HepG2 (cell line): ENCODE results near the gene BIRC3. TPM values are rescaled to one million over a fixed set of nuclear protein-coding genes. Genes with fewer than 3 reads are reported as not detected.
A peak's percentile ranks its signal among the peaks of the same experiment; 100 is the strongest.

Experiments
- ELF3 ChIP-seq: IDR thresholded peaks from 2 replicates; pipeline ENCODE4 v1.6.1; 2016; ENCODE audit warnings: missing genetic modification reagents, missing compliant biosample characterization
- NFRKB ChIP-seq: fragments of 450-650 bp; IDR thresholded peaks from 2 replicates; pipeline ENCODE4 v1.6.1; 2017
- NR2F2 ChIP-seq: IDR thresholded peaks from 2 replicates; pipeline ENCODE4 v1.6.1; 2012; ENCODE audit warnings: low read depth, inconsistent platforms, borderline replicate concordance
- RXRB ChIP-seq: IDR thresholded peaks from 2 replicates; pipeline ENCODE4 v1.6.1; 2016; ENCODE audit warnings: borderline replicate concordance, missing genetic modification reagents, missing compliant biosample characterization
- SAP130 ChIP-seq: IDR thresholded peaks from 2 replicates; pipeline ENCODE4 v1.6.1; 2016; ENCODE audit warnings: low read depth
- TBX2 ChIP-seq: sonication (generic); formaldehyde crosslinking; IDR thresholded peaks from 2 replicates; pipeline ENCODE4 v1.5.0; 2020; ENCODE audit warnings: missing genetic modification reagents, mild to moderate bottlenecking, borderline replicate concordance
- YEATS4 ChIP-seq: sonication (generic); formaldehyde crosslinking; IDR thresholded peaks from 2 replicates; pipeline ENCODE4 v1.4.0; 2020; ENCODE audit warnings: missing genetic modification reagents, borderline replicate concordance
- ZBTB38 ChIP-seq: sonication (generic); formaldehyde crosslinking; IDR thresholded peaks from 2 replicates; pipeline ENCODE4 v1.5.1; 2020; ENCODE audit warnings: mild to moderate bottlenecking, missing genetic modification reagents
- ZNF614 ChIP-seq: IDR thresholded peaks from 2 replicates; pipeline ENCODE4 v1.6.1; 2018; ENCODE audit warnings: missing biosample characterization, missing genetic modification reagents, inconsistent platforms, borderline replicate concordance
- ZNF816 ChIP-seq: sonication (generic); formaldehyde crosslinking; IDR thresholded peaks from 2 replicates; pipeline ENCODE4 v1.8.0; 2022; ENCODE audit warnings: missing genetic modification reagents, mild to moderate bottlenecking, borderline replicate concordance
- ZNF841 ChIP-seq: sonication (generic); formaldehyde crosslinking; IDR thresholded peaks from 2 replicates; pipeline ENCODE4 v1.8.1; 2023; ENCODE audit warnings: missing genetic modification reagents, borderline replicate concordance
- polyA plus RNA-seq, 8 experiments: library from polyadenylated mRNA; depleted of rRNA in 3 of 8; stranded (reverse) in 7 of 8; unstranded in 1 of 8; fragments of >200 nt; fragmentation: Illumina TruSeq in 4 of 8; extraction: Trizol in 4 of 8; gene quantifications; 2 replicates each; pipeline versions ENCODE4 v1.2.1 to v1.2.3, GENCODE V29; 2011 to 2016; ENCODE audit warnings: low read depth in 4 of 8, missing spikeins in 1 of 8, mixed read lengths in 1 of 8; ENCODE audit not compliant: insufficient read depth in 1 of 8
- total RNA-seq, 5 experiments: library from RNA; depleted of rRNA; stranded (reverse); fragments of >200 nt; fragmentation: Illumina TruSeq; extraction: Trizol; gene quantifications; 2 replicates each; pipeline ENCODE4 v1.2.3, GENCODE V29; 2016; ENCODE audit warnings: low read depth in 1 of 5
- TF ChIP-seq, protein P1 (sequence below): sonication (generic); formaldehyde crosslinking; IDR thresholded peaks from 2 replicates; pipeline ENCODE4 v1.4.0; 2020; ENCODE audit warnings: missing genetic modification reagents
- TF ChIP-seq, protein P2 (sequence below): sonication (generic); formaldehyde crosslinking; IDR thresholded peaks from 2 replicates; pipeline ENCODE4 v1.5.0; 2020; ENCODE audit warnings: mild to moderate bottlenecking, missing genetic modification reagents, borderline replicate concordance
- TF ChIP-seq, protein P3 (sequence below): sonication (generic); formaldehyde crosslinking; IDR thresholded peaks from 2 replicates; pipeline ENCODE4 v1.4.0; 2020; ENCODE audit warnings: missing genetic modification reagents
- TF ChIP-seq, protein P4 (sequence below): sonication (generic); formaldehyde crosslinking; IDR thresholded peaks from 2 replicates; pipeline ENCODE4 v1.4.0; 2020; ENCODE audit warnings: mild to moderate bottlenecking, missing genetic modification reagents

The BIRC3 gene
- total and polyA plus RNA-seq, 2 of the 13 experiments (the other 11 are each of a cell fraction or from before 2014, with no cell fraction given), result 0.41 to 4.2 TPM

DNA sequence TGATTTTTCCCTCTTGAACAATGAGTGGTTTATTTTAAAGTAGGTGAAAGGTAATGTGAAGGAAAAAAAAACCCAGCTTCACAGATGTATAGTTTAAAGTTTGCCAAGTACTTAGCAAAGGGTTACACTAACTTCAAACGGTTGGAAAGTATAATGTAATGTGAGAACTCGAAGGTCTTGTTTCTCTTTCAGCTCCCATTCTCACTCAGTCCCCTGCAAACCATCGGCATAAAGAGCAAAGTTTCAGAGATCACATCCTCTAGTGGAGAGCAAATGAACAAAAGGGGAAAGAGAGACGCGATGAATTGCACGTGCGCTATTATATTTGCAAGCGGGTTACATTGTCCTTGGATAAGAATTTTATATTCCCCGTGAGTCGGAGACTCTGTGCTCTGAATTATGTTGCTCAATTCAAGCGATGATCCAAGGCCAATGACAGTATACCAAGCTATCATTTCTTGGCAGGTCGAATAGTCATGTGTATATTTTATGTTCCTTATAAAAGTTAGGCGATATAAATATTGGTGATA, 37.6 kb upstream of the BIRC3 start (continued):
- TF ChIP-seq, protein P1, sequence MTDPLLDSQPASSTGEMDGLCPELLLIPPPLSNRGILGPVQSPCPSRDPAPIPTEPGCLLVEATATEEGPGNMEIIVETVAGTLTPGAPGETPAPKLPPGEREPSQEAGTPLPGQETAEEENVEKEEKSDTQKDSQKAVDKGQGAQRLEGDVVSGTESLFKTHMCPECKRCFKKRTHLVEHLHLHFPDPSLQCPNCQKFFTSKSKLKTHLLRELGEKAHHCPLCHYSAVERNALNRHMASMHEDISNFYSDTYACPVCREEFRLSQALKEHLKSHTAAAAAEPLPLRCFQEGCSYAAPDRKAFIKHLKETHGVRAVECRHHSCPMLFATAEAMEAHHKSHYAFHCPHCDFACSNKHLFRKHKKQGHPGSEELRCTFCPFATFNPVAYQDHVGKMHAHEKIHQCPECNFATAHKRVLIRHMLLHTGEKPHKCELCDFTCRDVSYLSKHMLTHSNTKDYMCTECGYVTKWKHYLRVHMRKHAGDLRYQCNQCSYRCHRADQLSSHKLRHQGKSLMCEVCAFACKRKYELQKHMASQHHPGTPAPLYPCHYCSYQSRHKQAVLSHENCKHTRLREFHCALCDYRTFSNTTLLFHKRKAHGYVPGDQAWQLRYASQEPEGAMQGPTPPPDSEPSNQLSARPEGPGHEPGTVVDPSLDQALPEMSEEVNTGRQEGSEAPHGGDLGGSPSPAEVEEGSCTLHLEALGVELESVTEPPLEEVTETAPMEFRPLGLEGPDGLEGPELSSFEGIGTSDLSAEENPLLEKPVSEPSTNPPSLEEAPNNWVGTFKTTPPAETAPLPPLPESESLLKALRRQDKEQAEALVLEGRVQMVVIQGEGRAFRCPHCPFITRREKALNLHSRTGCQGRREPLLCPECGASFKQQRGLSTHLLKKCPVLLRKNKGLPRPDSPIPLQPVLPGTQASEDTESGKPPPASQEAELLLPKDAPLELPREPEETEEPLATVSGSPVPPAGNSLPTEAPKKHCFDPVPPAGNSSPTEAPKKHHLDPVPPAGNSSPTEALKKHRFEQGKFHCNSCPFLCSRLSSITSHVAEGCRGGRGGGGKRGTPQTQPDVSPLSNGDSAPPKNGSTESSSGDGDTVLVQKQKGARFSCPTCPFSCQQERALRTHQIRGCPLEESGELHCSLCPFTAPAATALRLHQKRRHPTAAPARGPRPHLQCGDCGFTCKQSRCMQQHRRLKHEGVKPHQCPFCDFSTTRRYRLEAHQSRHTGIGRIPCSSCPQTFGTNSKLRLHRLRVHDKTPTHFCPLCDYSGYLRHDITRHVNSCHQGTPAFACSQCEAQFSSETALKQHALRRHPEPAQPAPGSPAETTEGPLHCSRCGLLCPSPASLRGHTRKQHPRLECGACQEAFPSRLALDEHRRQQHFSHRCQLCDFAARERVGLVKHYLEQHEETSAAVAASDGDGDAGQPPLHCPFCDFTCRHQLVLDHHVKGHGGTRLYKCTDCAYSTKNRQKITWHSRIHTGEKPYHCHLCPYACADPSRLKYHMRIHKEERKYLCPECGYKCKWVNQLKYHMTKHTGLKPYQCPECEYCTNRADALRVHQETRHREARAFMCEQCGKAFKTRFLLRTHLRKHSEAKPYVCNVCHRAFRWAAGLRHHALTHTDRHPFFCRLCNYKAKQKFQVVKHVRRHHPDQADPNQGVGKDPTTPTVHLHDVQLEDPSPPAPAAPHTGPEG (CRISPR knock-in tag), result 0 out of 2 replicates have a peak, but pooled peaks have one; percentile 24
- TF ChIP-seq RXRB (CRISPR knock-in tag) (peak; percentile 100), ELF3 (CRISPR knock-in tag) (peak; percentile 70), ZNF841 (CRISPR knock-in tag) (no peak), NR2F2 (peak; percentile 69; the same call in 1 of the 2 replicates), ZNF816 (CRISPR knock-in tag) (peak; percentile 32; the same call in 1 of the 2 replicates), ZBTB38 (no peak; the same call in 1 of the 2 replicates), ZNF614 (CRISPR knock-in tag) (peak; percentile 49; the same call in 1 of the 2 replicates), TBX2 (peak; percentile 84), YEATS4 (CRISPR knock-in tag) (0 out of 2 replicates have a peak, but pooled peaks have one; percentile 56), NFRKB (no peak), SAP130 (CRISPR knock-in tag) (peak; percentile 74)
- TF ChIP-seq, protein P2, sequence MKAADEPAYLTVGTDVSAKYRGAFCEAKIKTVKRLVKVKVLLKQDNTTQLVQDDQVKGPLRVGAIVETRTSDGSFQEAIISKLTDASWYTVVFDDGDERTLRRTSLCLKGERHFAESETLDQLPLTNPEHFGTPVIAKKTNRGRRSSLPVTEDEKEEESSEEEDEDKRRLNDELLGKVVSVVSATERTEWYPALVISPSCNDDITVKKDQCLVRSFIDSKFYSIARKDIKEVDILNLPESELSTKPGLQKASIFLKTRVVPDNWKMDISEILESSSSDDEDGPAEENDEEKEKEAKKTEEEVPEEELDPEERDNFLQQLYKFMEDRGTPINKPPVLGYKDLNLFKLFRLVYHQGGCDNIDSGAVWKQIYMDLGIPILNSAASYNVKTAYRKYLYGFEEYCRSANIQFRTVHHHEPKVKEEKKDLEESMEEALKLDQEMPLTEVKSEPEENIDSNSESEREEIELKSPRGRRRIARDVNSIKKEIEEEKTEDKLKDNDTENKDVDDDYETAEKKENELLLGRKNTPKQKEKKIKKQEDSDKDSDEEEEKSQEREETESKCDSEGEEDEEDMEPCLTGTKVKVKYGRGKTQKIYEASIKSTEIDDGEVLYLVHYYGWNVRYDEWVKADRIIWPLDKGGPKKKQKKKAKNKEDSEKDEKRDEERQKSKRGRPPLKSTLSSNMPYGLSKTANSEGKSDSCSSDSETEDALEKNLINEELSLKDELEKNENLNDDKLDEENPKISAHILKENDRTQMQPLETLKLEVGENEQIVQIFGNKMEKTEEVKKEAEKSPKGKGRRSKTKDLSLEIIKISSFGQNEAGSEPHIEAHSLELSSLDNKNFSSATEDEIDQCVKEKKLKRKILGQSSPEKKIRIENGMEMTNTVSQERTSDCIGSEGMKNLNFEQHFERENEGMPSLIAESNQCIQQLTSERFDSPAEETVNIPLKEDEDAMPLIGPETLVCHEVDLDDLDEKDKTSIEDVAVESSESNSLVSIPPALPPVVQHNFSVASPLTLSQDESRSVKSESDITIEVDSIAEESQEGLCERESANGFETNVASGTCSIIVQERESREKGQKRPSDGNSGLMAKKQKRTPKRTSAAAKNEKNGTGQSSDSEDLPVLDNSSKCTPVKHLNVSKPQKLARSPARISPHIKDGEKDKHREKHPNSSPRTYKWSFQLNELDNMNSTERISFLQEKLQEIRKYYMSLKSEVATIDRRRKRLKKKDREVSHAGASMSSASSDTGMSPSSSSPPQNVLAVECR (CRISPR knock-in tag), result peak; percentile 16; the same call in 1 of the 2 replicates
- TF ChIP-seq, protein P3, sequence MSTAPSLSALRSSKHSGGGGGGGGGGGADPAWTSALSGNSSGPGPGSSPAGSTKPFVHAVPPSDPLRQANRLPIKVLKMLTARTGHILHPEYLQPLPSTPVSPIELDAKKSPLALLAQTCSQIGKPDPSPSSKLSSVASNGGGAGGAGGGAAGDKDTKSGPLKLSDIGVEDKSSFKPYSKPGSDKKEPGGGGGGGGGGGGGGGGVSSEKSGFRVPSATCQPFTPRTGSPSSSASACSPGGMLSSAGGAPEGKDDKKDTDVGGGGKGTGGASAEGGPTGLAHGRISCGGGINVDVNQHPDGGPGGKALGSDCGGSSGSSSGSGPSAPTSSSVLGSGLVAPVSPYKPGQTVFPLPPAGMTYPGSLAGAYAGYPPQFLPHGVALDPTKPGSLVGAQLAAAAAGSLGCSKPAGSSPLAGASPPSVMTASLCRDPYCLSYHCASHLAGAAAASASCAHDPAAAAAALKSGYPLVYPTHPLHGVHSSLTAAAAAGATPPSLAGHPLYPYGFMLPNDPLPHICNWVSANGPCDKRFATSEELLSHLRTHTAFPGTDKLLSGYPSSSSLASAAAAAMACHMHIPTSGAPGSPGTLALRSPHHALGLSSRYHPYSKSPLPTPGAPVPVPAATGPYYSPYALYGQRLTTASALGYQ, result peak; percentile 92
- TF ChIP-seq, protein P4, sequence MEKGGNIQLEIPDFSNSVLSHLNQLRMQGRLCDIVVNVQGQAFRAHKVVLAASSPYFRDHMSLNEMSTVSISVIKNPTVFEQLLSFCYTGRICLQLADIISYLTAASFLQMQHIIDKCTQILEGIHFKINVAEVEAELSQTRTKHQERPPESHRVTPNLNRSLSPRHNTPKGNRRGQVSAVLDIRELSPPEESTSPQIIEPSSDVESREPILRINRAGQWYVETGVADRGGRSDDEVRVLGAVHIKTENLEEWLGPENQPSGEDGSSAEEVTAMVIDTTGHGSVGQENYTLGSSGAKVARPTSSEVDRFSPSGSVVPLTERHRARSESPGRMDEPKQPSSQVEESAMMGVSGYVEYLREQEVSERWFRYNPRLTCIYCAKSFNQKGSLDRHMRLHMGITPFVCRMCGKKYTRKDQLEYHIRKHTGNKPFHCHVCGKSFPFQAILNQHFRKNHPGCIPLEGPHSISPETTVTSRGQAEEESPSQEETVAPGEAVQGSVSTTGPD (CRISPR knock-in tag), result no peak
